Hematopoietic multipotent progenitor cell treated with erythropoietin and hydrocortisone succinate and interleukin-3 and kit ligand, for 17 days (in vitro differentiated cells): ENCODE results near the gene KRTAP5-9.
"Not testable (repeated sequence)": the region's sequence is repeated elsewhere in the genome, so short reads cannot be mapped to it uniquely, and the experiment has no call there.

Experiments used
- DNase-seq: peaks from one replicate; pipeline ENCODE4 v3.0.0-alpha.2; 2015; ENCODE audit warnings: low spot score

The KRTAP5-9 gene

GRCh38 chr11:71534711-71535608 is 13.3 kb upstream of the KRTAP5-9 start:
- not testable (repeated sequence) for DNase-seq

GRCh38 chr11:71535825-71536224 is 12.4 kb upstream of the KRTAP5-9 start:
- no peak for DNase-seq

DNA sequence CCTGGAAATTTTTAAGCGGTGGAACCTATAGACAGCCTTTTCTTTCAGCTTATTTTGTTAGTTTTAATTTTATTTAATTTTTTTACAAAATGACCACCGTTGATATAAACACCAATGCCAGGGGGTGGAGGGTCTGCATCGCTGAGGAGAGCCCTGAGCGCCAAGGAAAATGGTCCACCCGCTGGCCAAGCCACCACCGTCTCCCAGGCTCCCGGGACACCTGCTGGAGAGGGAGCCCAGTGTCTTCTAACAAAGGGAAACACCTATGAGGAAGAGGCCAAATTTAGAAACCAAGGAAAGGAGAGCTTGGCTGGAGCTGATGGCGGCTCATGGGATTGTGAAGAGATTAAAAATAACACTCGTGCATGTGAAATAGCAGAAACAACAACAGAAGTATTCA is 10.7 kb upstream of the KRTAP5-9 start:
- no peak for DNase-seq

DNA sequence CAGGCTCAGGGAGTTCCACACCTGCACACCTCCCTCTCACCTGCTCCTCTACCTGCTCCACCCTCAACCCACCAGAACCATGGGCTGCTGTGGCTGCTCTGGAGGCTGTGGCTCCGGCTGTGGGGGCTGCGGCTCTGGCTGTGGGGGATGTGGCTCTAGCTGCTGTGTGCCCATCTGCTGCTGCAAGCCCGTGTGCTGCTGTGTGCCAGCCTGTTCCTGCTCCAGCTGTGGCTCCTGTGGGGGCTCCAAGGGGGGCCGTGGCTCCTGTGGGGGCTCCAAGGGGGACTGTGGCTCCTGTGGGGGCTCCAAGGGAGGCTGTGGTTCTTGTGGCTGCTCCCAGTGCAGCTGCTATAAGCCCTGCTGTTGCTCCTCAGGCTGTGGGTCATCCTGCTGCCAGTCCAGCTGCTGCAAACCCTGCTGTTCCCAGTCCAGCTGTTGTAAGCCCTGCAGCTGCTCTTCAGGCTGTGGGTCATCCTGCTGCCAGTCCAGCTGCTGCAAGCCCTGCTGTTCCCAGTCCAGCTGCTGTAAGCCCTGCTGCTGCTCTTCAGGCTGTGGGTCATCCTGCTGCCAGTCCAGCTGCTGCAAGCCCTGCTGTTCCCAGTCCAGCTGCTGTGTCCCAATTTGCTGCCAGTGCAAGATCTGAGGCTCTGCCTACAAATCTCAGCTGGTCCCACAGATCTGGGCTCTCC is 10.1 kb upstream of the KRTAP5-9 start, which contains the start of gene KRTAP5-8:
KRTAP5-8 (plus strand) TSS at position 49 of the 689 bp plus-strand sequence; CDS start at position 80, 31 bp downstream.
- DNase-seq: not testable (repeated sequence)

- no peak for DNase-seq
Measured at GRCh38 chr11:71538666-71538990, 9.6 kb upstream of the KRTAP5-9 start.

DNA sequence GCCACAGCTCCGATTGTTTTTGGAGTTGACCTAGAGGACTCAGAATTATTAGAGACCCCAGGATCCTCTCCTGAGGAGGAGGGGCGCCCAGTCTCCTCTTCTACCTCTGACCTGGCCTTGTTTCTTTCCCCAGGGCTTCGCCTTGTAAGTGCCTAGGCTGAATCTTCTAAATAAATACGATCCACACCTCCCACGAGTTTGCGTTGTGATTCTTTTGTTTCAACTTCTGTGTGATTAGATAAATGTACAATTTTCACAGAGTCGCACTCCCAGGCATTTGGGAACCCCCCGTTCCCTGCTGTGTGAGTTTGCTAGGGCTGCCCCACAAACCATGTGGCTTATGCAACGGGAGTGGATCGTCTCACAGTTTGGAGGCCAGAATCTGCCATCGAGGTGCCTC is 9.2 kb upstream of the KRTAP5-9 start:
- no peak for DNase-seq

GRCh38 chr11:71539971-71540370 is 8.2 kb upstream of the KRTAP5-9 start:
- DNase-seq: not testable (repeated sequence)

DNA sequence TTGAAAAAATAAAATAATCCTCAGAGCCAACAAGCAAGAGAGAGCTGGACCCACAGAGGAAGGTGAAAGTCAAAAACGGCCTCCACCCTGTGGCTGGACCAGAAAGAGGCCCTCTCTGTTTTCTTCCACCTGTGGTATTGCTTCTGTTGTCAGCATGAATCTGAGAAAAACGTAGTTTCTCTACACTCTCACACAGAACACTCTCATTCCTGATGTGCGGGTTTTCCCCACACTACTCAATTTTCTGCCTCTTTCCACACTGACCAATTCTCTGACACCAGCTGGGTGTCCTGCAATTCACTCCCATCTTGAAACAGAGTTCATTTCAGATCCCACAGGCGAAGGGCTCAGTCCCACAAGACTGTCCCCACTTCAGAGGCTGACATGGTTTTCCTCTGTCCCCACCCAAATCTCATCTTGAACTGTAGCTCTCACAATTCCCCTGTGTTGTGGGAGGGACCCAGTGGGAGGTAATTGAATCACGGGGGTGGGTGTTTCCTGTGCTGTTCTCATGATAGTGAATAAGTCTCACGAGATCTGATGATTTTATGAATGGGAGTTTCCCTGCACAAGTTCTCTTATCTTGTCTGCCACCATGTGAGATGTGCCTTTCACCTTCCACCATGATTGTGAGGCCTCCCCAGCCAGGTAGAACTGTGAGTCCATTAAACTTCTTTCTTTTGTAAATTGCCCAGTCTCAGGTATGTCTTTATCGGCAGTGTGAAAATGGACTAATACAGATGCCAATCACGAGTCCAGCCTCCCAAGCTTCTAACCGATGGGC is 7.5 kb upstream of the KRTAP5-9 start:
- not testable (repeated sequence) for DNase-seq

DNA sequence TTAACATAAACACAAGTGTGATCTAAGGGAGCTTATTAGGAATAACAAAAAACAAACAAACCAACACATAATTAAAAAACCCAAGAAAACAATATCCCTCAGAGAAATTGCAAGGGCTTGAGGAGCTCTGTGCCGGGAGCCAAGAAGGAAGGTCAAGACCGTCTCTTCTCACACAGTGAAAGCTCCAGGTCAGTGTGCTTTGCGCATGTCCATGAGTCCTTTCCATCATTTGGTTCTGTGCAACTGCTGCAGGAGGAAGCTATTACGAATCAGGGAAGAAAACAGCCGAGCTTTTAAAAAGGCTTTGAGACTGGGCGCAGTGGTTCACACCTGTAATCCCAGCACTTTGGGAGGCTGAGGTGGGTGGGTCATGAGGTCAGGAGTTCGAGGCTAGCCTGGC is 5.8 kb upstream of the KRTAP5-9 start:
- no peak for DNase-seq

GRCh38 chr11:71542879-71543777 is 5.1 kb upstream of the KRTAP5-9 start:
- DNase-seq: no peak

DNA sequence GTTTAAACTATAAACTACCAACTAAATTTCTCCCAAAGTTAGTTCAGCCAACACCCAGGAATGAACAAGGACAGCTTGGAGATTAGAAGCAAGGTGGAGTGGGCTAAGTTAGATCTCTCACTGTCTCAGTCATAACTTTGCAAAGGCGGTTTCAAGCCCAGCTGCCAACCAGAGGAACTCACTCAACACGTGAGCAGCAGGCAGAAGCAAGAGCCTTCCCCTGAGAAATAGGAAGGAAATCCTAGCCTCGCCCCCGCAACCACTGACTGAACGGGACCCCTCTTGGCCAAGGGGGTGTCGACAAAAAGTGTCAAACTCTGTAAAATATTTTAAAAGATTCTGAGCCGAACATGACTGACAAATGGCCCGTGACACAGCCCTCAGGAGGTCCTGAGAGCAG is 4.4 kb upstream of the KRTAP5-9 start:
- no peak for DNase-seq

- no peak for DNase-seq
Measured at GRCh38 chr11:71544525-71545214, 3.5 kb upstream of the KRTAP5-9 start.

- DNase-seq: no peak
Measured at GRCh38 chr11:71545405-71545966, 2.7 kb upstream of the KRTAP5-9 start.

GRCh38 chr11:71548716-71549151 is 514 bp downstream of the KRTAP5-9 start:
- no peak for DNase-seq

DNA sequence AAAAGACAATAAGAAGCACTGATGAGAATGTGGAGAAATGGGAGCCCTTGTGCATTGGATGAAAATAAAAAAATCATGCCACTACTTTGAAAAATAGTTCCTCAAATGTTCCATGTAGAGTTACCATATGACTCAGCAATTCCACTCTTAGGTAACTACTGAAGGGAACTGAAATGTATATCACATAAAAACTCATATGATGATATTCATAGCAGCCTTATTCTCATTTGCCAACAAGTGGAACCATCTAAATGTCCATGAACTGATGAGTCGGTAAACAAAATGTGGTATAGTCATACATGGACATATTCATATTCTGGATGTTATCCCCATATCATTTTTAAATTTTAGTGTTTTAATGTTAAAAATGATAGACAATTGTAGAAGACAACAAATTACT is 3.5 kb downstream of the KRTAP5-9 start:
- DNase-seq: no peak

- DNase-seq: no peak
Measured at GRCh38 chr11:71554996-71555395, 6.8 kb downstream of the KRTAP5-9 start.

DNA sequence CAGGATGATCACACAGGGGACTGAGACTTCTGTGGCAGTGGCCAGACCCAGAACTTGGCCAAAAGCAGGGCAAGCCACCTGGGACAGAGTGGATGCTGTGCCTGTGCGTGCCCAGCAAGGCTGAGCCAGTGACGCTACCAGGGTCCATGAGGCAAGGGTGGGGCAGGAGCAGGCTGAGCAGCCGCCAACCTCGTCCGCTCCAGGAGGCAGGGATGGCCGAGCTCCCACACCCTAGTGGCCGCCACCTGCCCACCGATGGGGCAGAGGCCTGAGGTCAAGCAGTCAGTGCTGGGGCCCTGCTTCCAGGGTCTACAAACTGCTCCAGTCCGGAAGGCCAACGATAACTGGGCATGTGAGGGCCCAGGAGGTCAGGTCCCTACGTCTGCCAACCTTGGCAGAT is 7.3 kb downstream of the KRTAP5-9 start:
- DNase-seq: no peak

GRCh38 chr11:71556018-71556417 is 7.8 kb downstream of the KRTAP5-9 start:
- no peak for DNase-seq

- DNase-seq: no peak
Measured at GRCh38 chr11:71557257-71557656, 9.0 kb downstream of the KRTAP5-9 start.

- no peak for DNase-seq
Measured at GRCh38 chr11:71558996-71559395, 10.8 kb downstream of the KRTAP5-9 start.
